ENCODE results near the gene LCMT1. TPM values are rescaled to one million over a fixed set of nuclear protein-coding genes. Genes with fewer than 3 reads are reported as not detected.

Gene LCMT1
- total and polyA plus RNA-seq, 2 of the 13 experiments (the other 11 are each of a cell fraction or from before 2014, with no cell fraction given) = 41.2 to 48.7 TPM

GRCh38 chr16:25066747-25067631 is 44.6 kb upstream of the LCMT1 start (continued):
- TF ChIP-seq PRDM10 (CRISPR knock-in tag; IDR thresholded peaks at IDR 0.05; ENCODE audit: low read depth) (no peak), MTF2 (CRISPR knock-in tag; IDR thresholded peaks at IDR 0.05; ENCODE audit: borderline replicate concordance) (no peak), SP4 (CRISPR knock-in tag; IDR thresholded peaks at IDR 0.05) (peak; percentile 74), TRIM24 (CRISPR knock-in tag; IDR thresholded peaks at IDR 0.05) (no peak), ZNF761 (CRISPR knock-in tag; conservative IDR thresholded peaks at IDR 0.05) (0 out of 2 replicates have a peak, but pooled peaks have one; percentile 44), ZBTB7B (CRISPR knock-in tag; IDR thresholded peaks at IDR 0.05) (peak; percentile 69; the same call in 1 of the 2 replicates), KLF9 (CRISPR knock-in tag; IDR thresholded peaks at IDR 0.05; ENCODE audit: low read depth) (no peak), SAP130 (CRISPR knock-in tag; IDR thresholded peaks at IDR 0.05; ENCODE audit: low read depth) (peak; percentile 84), XBP1 (CRISPR knock-in tag; IDR thresholded peaks at IDR 0.05) (no peak), SOX13 (IDR thresholded peaks at IDR 0.05) (no peak), SOX13 (CRISPR knock-in tag; conservative IDR thresholded peaks at IDR 0.05 in 1 of 2, IDR thresholded peaks at IDR 0.05 in 1 of 2) (peak in 1 of 2 experiments; percentile 37; a peak in 1 of 4 replicates), TEAD2 (CRISPR knock-in tag; IDR thresholded peaks at IDR 0.05) (no peak), ZFP90 (CRISPR knock-in tag; IDR thresholded peaks at IDR 0.05; ENCODE audit: borderline replicate concordance) (peak; percentile 45; the same call in 1 of the 2 replicates), ZBTB14 (CRISPR knock-in tag; IDR thresholded peaks at IDR 0.05) (no peak), ZNF225 (CRISPR knock-in tag; IDR thresholded peaks at IDR 0.05) (peak; percentile 18; the same call in 1 of the 2 replicates), ZSCAN5A (CRISPR knock-in tag; IDR thresholded peaks at IDR 0.05; ENCODE audit: borderline replicate concordance) (no peak), NAIF1 (CRISPR knock-in tag; IDR thresholded peaks at IDR 0.05; ENCODE audit: borderline replicate concordance) (no peak), ZNF616 (CRISPR knock-in tag; IDR thresholded peaks at IDR 0.05; ENCODE audit: low read depth) (peak; percentile 59)
- TF ChIP-seq, protein P1, sequence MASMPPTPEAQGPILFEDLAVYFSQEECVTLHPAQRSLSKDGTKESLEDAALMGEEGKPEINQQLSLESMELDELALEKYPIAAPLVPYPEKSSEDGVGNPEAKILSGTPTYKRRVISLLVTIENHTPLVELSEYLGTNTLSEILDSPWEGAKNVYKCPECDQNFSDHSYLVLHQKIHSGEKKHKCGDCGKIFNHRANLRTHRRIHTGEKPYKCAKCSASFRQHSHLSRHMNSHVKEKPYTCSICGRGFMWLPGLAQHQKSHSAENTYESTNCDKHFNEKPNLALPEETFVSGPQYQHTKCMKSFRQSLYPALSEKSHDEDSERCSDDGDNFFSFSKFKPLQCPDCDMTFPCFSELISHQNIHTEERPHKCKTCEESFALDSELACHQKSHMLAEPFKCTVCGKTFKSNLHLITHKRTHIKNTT (CRISPR knock-in tag; IDR thresholded peaks at IDR 0.05) = no peak
- TF ChIP-seq, protein P2, sequence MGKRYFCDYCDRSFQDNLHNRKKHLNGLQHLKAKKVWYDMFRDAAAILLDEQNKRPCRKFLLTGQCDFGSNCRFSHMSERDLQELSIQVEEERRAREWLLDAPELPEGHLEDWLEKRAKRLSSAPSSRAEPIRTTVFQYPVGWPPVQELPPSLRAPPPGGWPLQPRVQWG (CRISPR knock-in tag; IDR thresholded peaks at IDR 0.05; ENCODE audit: borderline replicate concordance, low read depth) = no peak
- TF ChIP-seq, protein P3, sequence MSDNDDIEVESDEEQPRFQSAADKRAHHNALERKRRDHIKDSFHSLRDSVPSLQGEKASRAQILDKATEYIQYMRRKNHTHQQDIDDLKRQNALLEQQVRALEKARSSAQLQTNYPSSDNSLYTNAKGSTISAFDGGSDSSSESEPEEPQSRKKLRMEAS (IDR thresholded peaks at IDR 0.05) = no peak
